Measurements from ENCODE around the gene GANC.
"Not testable (repeated sequence)": the region's sequence is repeated elsewhere in the genome, so short reads cannot be mapped to it uniquely, and the experiment has no call there.

The GANC gene

DNA sequence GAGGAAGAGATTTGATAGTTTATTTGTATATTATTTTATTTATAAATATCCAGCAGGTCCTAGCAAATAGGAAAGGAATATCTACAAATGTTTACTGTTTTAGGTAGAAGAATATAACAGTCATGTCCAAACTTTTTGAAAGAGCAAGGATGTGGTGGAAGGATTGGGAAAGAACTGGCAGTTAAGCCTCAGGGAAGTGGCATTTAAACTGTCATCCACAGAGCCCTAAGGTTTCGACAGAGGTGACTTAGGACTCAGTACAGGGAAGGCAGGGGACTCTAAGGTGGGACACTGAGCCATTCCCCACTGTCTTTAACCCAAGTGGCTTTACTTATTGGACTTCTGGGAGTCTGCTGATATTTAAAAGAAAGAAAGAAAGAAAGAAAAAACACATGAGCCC is 12.0 kb downstream of the GANC start:
- no peak for DNase-seq

GRCh38 chr15:42286445-42287029 is 13.5 kb downstream of the GANC start:
- DNase-seq = no peak

DNA sequence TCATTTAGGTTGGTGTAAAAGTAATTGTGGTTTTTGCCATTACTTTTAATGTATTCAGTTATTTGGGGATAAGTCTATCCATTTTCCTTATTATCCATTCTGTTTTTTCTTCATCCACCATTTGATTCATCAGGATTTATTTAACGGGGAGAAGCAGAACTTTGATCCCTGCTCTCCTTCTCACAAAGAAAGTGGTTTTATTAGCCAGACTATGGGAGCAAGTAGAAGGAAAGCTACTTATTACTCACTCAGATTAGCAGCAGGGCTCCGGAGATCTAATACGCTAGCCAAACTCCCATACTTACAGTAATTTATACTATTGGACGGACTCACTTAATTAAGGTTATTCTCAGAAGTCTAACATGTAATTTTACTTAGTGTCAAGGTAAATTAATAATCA is 14.9 kb downstream of the GANC start:
- DNase-seq = no peak

GRCh38 chr15:42289166-42289565 is 16.2 kb downstream of the GANC start:
- no peak for DNase-seq

DNA sequence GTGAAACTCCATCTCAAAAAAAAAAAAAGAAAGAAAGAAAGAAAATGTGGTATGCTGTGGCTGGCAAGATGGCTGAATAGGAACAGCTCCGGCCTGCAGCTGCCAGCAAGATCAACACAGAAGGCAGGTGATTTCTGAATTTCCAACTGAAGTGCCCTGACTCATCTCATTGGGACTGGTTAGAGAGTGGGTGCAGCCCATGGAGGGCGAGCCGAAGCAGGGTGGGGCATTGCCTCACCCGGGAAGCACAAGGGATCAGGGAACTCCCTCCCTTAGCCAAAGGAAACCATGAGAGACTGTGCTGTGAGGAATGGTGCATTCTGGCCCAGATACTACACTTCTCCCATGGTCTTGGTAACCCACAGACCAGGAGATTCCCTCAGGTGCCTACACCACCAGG is 28.0 kb downstream of the GANC start:
- DNase-seq = peak; percentile 0

GRCh38 chr15:42306681-42307080 is 33.7 kb downstream of the GANC start:
- DNase-seq = no peak

DNA sequence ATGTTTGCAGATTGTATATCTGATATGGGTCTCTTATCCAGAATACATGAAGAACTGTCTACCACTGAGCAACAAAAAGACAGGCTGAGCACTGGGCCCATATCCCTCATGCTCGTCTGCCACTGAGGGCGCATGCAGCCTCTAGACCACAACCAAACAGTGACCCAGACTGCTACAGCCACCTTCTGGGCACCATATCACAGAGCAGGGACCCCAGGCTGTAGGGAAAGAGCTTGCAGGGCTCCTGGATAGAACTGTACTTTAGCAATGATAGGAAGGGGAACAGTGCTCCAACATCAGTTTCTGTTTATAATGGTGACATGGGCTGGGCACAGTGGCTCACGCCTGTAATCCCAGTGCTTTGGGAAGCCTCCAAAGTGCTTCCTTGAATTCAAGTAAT is 40.5 kb downstream of the GANC start:
- no peak for DNase-seq

DNA sequence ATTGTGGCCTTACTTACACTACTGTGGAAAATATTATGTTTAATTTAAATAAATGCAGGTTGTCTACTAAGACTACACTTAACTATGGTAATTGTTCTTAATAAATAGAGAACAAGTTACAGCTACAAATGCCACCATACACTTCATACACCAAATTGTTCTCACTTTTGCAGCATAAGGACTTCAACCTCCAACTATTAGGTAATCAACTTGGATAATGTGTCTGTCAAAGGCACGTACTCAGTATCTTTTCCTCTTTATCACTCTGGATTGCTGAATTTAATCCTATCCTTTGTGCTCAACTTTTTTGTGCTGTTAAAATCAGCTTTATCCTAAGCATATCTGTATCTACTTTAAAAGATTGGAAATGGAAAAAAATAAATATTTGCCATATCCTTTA is 41.8 kb downstream of the GANC start:
- DNase-seq = no peak

DNA sequence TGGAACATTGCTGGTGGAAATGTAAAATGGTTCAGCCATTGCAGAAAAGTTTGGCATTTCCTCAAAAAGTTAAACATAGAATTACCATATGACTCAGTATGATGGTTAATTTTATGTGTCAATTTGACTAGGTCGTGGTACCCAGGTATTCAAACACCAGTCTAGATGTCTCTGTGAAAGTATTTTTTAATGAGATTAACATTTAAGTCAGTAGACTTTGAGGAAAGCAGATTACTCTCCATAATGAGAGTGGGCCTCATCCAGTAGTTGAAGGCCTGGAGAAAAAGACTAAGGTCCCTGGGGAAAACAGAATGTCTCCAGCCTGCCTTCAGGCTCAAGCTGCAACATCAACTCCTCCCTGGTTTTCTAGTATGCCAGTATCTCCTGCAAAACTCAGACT is 42.5 kb downstream of the GANC start:
- no peak for DNase-seq

- not testable (repeated sequence) for DNase-seq
Measured at GRCh38 chr15:42316282-42316805, 43.3 kb downstream of the GANC start.

DNA sequence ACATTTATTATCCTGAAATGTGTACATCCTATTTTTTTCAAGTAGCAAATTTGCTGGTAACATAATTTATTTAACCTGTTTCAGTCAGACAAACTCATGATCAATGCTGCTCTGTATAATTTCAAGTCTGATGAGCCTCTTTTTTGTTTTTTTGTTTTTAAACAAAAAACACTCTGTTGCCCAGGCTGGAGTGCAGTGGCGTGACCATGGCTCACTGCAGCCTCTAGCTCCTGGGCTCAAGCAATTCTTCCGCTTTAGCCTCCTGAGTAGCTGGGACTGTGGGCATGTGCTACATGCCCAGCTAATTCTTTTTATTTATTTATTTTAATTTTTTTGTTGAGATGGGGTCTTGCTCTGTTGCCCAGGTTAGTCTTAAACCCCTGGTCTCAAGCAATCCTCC is 46.2 kb downstream of the GANC start:
- DNase-seq = no peak

DNA sequence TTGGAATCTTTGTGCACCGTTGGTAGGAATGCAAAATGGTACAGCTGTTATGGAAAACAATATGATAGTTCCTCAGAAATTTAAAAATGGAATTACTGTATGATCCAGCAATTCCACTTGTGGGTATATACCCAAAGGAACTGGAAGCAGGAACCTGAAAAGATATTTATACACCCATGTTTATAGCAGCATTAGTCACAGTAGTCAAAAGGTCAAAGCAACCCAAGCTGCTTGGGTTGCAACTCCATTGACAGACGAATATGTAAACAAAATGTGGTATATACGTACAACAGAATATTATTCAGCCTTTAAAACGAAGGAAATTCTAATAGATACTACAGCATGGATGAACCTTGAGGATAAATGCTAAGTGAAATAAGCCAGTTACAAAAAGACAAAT is 51.3 kb downstream of the GANC start:
- DNase-seq = no peak

GRCh38 chr15:42329161-42329560 is 56.2 kb downstream of the GANC start:
- DNase-seq = no peak

DNA sequence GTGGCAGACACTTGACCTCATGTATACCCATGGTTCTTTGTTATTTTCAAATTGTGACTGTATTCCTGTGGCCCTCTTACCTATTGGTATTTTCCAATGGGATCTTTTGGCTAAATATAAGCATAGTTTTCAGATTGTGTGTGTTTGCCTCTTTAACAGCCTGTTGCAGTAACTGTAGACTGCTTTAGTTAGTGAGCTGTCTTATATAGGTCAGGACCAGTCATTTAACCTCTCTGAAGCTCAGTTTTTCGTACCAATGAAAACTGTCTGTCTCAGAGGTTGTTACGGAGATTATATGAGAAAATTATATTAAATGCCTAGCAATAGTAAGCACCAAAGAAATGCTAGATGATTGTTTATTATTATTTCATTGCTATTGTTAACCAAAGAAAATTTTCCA is 57.0 kb downstream of the GANC start:
- no peak for DNase-seq

- no peak for DNase-seq
Measured at GRCh38 chr15:42331235-42331634, 58.2 kb downstream of the GANC start.

- no peak for DNase-seq
Measured at GRCh38 chr15:42332331-42332730, 59.3 kb downstream of the GANC start.

- no peak for DNase-seq
Measured at GRCh38 chr15:42335074-42335473, 62.1 kb downstream of the GANC start.

DNA sequence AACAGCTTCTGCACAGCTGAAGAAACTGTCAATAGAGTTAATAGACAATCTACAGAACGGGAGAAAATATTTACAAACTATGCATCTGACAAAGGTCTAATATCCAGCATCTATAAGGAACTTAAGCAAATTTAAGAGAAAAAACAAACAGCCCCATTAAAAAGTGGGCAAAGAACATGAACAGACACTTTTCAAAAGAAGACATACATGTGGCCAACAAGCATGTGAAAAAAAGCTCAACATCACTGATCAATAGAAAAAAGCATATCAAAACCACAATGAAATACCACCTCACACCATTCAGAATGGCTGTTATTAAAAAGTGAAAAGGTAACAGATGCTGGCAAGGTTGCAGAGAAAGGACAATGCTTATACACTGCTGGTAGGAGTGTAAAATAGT is 63.6 kb downstream of the GANC start:
- not testable (repeated sequence) for DNase-seq

DNA sequence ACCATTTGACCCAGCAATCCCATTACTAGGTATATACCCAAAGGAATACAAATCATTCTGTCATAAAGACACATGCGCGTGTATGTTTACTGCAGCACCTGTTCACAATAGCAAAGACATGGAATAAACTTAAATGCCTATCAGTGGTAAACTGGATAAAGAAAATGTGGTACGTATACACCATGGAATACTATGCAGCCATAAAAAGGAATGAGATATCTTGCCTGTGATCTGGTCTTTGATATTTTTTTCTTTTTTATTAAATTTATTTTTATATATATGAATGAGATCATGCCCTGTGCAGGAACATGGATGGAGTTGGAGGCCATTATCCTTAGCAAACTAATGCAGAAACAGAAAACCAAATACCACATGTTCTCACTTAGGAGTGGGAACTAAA is 64.1 kb downstream of the GANC start:
- not testable (repeated sequence) for DNase-seq

GRCh38 chr15:42338500-42338899 is 65.5 kb downstream of the GANC start:
- DNase-seq = no peak

GRCh38 chr15:42343596-42344232 is 70.7 kb downstream of the GANC start:
- no peak for DNase-seq

GRCh38 chr15:42344763-42345162 is 71.8 kb downstream of the GANC start:
- no peak for DNase-seq

DNA sequence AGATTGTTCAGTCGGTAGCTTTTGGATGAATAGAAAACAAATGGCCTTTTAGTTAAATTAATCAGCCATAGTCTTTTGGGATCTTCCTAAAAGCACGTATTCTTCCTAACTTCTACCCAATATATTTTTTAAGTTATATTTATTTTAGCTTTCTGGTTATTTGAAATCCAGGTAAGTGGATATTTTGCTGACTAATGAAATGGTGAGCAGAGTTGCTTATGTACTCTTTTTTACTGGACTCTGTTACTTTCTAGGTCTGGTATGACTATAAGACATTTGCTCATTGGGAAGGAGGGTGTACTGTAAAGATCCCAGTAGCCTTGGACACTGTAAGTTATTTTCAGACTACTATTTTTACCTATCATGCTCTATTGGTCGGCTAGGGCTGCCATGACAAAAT is 72.5 kb downstream of the GANC start:
- no peak for DNase-seq

- no peak for DNase-seq
Measured at GRCh38 chr15:42348083-42348482, 75.1 kb downstream of the GANC start.

DNA sequence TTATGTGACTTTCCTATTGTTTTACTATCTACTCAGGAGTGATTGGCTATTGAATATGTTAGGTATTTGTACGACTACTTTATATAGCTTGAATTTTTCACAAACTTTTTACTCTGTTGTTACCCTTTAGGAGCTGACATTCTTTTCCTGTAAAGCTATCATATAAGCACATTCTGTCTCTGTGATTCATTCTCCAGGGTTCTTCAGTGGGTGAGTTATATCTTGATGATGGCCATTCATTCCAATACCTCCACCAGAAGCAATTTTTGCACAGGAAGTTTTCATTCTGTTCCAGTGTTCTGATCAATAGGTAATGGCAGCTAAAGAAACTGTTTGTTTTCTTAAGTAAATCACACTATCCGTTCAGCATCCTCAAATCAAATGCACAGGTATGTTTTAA is 76.2 kb downstream of the GANC start:
- no peak for DNase-seq
